GM11168 (cell line): ENCODE data around the gene USP2.

ENCODE experiments used
- in situ Hi-C: fragments of 300-500 bp; cut with MboI; formaldehyde crosslinking; loops from one replicate; pipeline ENCODE4 v1.12.0; 2022; ENCODE audit warnings: low sequenced_read_pairs; ENCODE audit not compliant: unreplicated experiment

The USP2 gene

DNA sequence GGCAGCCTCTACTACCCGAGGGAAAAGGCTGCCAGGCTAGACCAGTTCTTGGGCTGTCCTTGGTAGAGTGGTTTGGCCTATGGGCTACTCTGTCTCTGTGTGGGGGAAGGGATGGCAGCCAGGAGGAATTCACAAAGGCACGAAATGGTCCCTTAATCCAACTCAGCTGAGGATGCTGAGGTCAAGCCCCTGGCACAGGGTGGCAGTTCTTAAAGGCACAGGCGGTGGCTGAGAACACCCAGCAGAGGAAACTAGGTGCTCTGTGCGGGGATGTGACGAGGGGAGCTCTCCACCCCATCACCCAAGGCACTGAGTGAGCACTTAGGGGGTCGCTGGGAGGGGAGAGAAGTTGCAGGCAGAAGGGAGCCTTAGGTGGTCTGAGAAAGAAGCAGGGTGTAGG is 34.9 kb downstream of the USP2 start, which contains the start of gene MFRP:
Gene MFRP, minus strand, starts transcription at position 101 of the 400 bp plus-strand sequence. CDS start 192 bp downstream, outside the sequence.
- in situ Hi-C loops = no loop called here

GRCh38 chr11:119345685-119346084 is 35.8 kb downstream of the USP2 start:
- in situ Hi-C loops = no loop called here

GRCh38 chr11:119344291-119345010 is 37.0 kb downstream of the USP2 start:
- in situ Hi-C loops = no loop called here

- in situ Hi-C loops = no loop called here
Observed at GRCh38 chr11:119343726-119344125, 37.8 kb downstream of the USP2 start.

- in situ Hi-C loops = no loop called here
Observed at GRCh38 chr11:119342362-119343130, 38.9 kb downstream of the USP2 start.

DNA sequence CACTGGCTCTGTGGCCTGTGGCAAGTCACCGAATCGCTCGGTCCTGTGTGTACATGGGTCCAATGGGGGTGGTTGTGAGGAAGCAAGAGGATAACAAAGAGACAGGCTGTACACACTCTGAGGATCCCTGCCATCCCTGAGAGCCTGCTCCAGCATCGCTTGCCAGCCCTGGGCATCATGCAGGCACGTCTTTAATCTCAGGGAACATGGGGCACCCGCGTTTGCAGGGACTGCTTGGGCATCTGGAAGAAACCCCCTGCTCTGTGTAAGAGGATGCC is 39.5 kb downstream of the USP2 start:
- in situ Hi-C loops = no loop called here

- in situ Hi-C loops = no loop called here
Observed at GRCh38 chr11:119341222-119342022, 40.1 kb downstream of the USP2 start.

GRCh38 chr11:119340335-119341221 is 40.9 kb downstream of the USP2 start, which contains the start of gene C1QTNF5:
Gene C1QTNF5, minus strand, starts transcription at chr11:119340883. Its CDS starts 486 bp downstream, at chr11:119340397.
- in situ Hi-C loops = no loop called here

GRCh38 chr11:119339589-119340334 is 41.7 kb downstream of the USP2 start:
- in situ Hi-C loops = no loop called here

DNA sequence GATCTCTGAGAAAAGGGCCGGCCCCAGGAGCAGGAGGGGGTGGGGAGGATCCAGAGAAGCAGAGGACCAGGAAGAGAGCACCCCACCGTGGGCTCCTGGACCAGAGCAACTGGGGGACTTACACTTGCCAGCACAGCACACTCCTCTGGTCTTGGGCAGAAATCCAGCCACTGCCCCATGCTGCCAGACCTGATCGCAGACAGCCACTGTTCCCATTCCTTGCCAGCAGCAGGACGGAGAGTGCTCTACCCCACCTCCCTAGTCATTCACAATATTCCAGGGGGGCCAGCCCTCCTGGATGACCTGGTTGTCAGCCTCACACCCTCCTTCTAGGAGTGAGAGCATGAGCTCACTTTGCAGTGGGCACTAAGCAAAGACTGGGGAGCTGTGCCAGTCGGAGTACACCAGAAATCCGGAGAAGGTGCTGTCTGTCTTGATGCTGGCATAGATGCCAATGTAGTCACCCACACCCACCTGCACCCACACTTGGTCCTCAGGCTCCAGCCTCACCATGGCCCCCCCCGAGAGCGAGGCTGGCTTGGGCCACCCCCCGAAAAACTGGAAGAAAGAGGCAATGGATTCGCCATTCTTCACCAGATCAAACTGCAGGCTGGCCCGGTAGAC is 42.4 kb downstream of the USP2 start:
- in situ Hi-C loops = no loop called here

DNA sequence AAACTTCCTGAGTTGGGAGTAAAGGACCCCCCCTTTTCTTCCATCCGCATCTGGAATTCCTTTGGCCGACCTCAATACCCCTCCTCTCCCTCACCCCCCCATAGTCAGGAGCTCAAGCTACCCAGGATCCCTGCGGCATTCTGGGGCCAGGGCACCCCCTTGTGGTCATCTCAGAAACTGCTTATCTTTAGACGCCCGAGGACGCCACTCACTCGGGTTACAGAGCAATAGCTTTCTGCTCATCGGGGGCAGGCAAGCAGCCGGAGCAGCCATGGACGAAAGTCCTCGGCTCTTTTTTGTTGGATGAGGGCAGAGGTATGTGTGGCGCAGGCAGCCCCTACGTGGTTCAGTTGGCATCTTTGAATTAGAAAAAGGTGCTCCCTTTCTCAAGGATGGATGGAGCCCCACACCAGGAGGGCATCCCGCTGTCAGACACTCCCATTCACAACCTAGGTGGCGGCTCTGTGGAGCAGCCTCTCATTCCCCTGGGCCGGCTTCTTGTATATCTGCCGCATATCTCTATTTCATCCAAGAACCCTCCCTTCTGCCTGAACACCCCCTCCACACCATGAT is 43.1 kb downstream of the USP2 start:
- in situ Hi-C loops = no loop called here

DNA sequence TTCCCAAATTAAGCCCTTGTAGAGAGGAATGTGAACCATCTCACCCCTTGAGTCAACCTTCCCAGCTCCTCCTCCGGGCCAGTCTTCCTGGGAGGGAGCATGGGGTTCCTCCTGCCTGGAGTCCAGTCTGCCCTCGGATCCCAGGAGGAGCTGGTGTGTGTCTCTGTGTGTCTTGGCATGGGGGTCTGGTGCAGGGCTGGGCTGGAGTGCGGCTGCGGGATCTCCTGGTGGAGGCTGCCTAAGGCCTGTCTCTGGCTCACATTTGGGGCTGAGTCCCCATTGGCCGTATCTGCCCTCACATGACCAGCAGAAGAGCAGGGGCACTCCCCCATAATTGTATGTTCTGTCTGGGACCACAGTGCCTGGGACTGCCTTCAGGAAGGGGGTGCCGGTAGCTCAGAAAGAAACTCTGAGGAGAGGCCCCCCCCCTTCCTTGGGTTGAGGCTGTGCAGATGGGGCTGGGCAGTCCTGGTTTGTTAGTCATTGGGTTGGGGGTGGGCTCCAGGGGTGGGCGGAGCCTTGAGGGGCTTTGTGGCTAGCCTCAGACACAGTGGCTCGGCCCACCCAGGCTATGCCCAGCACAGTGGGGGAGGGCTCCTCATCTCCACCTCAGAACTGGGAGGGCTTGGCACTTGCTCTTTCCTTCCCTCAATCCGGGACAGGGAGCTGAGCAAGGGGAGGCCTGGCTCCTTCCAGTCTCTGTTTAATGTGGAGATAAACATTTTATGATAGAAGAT is 43.7 kb downstream of the USP2 start:
- in situ Hi-C loops = no loop called here

DNA sequence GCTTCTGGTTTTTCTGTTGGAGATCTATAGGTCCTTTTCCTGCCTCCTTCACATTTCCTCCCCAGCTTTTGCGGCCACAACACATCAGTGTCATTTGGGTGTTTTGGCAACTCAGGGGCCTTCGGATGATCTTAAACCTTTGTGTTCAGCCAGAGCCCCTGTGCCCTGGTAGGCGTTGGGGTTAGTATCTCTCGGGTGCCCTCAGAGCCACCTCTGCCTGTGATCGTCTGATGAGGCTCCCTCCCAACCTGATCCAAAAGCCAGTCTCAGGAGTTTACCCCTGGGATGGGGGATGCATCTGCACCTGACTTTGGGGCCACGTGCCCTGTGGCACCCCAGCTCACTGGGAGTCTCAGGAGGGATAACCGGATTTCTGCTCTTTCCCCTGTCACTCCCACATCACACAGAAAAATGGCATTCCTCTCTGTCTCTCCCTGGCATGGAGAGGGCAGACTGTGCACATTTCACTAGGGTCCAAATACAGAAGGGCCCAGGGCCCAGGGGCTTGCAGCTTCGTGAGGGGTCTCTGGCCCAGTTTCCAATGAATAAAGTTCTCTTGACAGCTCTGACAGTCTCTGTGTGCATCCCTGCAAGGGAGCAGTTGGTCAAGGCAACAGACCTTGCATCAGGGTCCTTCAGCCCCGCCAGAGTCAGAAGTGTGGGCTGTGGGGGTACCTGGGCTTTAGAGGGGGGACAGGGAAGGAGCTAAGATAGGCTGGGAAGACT is 44.6 kb downstream of the USP2 start:
- in situ Hi-C loops = no loop called here

DNA sequence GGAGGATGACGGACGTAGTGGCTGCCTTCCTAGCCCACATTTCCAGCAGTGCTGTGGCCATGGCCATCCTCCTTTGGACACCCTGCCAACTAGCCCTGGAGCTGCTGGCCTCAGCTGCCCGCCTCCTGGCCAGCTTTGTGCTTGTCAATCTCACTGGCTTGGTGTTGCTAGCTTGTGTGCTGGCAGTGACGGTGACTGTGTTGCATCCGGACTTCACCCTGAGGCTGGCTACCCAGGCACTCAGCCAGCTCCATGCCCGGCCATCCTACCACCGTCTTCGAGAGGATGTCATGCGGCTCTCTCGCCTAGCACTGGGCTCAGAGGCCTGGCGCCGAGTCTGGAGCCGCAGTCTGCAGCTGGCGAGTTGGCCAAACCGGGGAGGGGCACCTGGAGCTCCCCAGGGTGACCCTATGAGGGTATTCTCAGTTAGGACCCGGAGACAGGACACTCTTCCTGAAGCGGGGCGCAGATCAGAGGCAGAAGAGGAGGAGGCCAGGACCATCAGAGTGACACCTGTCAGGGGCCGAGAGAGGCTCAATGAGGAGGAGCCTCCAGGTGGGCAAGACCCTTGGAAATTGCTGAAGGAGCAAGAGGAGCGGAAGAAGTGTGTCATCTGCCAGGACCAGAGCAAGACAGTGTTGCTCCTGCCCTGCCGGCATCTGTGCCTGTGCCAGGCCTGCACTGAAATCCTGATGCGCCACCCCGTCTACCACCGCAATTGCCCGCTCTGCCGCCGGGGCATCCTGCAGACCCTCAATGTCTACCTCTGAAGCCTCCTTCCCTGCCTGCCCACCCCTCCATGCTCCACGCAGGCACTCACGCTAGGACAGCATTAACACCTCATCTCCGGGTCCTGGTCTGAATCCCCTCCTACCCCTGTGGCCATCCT is 45.6 kb downstream of the USP2 start:
- in situ Hi-C loops = no loop called here

GRCh38 chr11:119335091-119335654 is 46.3 kb downstream of the USP2 start:
- in situ Hi-C loops = no loop called here
